ENCODE results near the gene NCAPD2. TPM values are rescaled to one million over a fixed set of nuclear protein-coding genes. Genes with fewer than 3 reads are reported as not detected.
A peak's percentile ranks its signal among the peaks of the same experiment; 100 is the strongest.

The NCAPD2 gene
- total RNA-seq, 2 donors from 2014 or later: 90.3 to 150 TPM

DNA sequence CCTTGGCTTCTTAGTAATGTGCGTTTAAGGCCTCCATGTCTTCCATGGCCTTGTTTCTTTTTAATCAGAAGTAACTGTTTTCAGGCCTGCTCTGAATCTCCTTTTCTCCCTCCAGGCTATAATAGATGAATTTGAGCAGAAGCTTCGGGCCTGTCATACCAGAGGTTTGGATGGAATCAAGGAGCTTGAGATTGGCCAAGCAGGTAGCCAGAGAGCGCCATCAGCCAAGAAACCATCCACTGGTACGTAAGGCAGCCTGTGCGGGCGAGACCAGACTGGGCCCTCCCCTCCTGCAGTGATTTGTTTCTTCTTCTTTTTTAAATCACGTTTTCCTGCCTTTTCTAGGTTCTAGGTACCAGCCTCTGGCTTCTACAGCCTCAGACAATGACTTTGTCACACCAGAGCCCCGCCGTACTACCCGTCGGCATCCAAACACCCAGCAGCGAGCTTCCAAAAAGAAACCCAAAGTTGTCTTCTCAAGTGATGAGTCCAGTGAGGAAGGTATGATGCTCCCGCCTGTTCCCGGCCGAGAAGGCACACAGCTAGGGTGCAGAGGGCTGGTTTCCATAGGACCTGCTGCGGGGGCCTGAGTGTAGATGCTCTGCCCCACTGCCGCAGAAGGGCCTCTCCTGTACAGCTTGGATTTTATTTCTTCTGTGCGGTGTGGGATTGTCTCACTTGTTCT, 36.8 kb downstream of the NCAPD2 start:
- Mint-ChIP-seq H3K4me3 (no peak overlapping the region), H3K9me3 (no peaks in the 10 kb centered on the region), H3K4me1 (peaks cover 15% of the 10 kb centered on the region), H3K36me3 (ENCODE audit: low read depth) (peaks cover 73% of the 10 kb centered on the region), H3K27ac (peak overlapping the region; percentile 4), H3K27me3 (ENCODE audit: insufficient read depth) (no peaks in the 10 kb centered on the region)
- no peak overlapping the region for H3K27ac ChIP-seq (ENCODE audit: low read depth, low read length)
- H3K4me1 ChIP-seq (ENCODE audit: control insufficient read depth, insufficient read depth, low read length): peaks cover 3% of the 10 kb centered on the region
- H3K9ac ChIP-seq (ENCODE audit: extremely low read depth, low read length, poor library complexity, severe bottlenecking): no peak overlapping the region
- DNase-seq: no peak
- WGBS, 2 experiments (ENCODE audit: insufficient coverage in 1 of 2, insufficient read length in 1 of 2): 94 to 96% methylated on average over 12 to 18 of the region's 18 CpGs
- peaks cover 71% of the 10 kb centered on the region for H3K36me3 ChIP-seq (ENCODE audit: control insufficient read depth, insufficient read depth, low read length)
- no peaks in the 10 kb centered on the region for H3K9me3 ChIP-seq (ENCODE audit: control insufficient read depth, low read length)
- no peaks in the 10 kb centered on the region for H3K27me3 ChIP-seq (ENCODE audit: control insufficient read depth, insufficient read depth, low read length, poor library complexity, severe bottlenecking)
- no peak overlapping the region for H3K4me3 ChIP-seq (ENCODE audit: low read length)
- TF ChIP-seq, protein P1, sequence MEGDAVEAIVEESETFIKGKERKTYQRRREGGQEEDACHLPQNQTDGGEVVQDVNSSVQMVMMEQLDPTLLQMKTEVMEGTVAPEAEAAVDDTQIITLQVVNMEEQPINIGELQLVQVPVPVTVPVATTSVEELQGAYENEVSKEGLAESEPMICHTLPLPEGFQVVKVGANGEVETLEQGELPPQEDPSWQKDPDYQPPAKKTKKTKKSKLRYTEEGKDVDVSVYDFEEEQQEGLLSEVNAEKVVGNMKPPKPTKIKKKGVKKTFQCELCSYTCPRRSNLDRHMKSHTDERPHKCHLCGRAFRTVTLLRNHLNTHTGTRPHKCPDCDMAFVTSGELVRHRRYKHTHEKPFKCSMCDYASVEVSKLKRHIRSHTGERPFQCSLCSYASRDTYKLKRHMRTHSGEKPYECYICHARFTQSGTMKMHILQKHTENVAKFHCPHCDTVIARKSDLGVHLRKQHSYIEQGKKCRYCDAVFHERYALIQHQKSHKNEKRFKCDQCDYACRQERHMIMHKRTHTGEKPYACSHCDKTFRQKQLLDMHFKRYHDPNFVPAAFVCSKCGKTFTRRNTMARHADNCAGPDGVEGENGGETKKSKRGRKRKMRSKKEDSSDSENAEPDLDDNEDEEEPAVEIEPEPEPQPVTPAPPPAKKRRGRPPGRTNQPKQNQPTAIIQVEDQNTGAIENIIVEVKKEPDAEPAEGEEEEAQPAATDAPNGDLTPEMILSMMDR (conservative IDR thresholded peaks at IDR 0.05): no peak

DNA sequence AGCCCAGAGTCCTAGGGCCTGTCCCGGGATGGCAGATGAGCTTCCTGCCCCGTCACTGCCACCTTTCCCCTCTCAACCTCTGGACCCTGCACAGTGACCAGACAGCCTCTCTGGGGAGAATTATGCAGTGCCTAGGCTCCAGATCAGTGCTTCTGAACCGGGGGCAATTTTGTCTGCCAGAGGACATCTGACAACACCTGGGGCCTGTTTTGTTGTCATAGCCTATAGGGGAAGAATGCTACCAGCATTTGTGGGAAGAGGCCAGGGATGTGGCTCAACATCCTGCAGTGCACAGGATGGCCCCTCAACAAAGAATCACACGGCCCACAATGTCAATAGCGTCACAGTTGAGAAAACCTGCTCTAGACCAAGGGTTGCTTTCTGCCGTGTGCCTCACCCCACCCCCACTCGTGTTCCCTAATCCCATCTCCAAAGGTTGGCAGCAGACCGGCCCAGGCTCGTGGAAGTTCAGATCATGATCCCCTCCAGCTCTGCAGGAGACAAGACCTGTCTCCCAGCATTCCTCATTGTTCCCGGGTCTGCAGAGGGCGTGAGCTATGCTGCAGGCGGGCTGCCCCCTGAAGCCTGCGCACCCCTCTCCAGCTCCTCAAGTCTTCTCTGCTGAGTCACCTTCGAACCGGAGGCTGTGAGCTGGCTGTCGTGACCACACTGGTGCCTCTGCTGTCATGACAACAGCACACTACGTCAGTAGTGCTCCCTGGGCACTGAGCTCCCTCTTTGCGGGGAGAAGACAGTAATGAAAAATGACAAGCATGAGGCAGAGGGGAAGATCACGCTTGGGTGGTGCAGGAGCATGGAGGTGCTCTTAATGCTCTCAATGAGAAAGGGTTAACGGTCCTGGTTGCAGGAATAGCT, 38.4 kb downstream of the NCAPD2 start:
- Mint-ChIP-seq H3K4me3 (peak overlapping the region; percentile 96), H3K36me3 (ENCODE audit: low read depth) (peaks cover 73% of the 10 kb centered on the region), H3K27ac (peak overlapping the region; percentile 94), H3K4me1 (peaks cover 27% of the 10 kb centered on the region), H3K9me3 (no peaks in the 10 kb centered on the region), H3K27me3 (ENCODE audit: insufficient read depth) (no peaks in the 10 kb centered on the region)
- H3K9ac ChIP-seq (ENCODE audit: extremely low read depth, low read length, poor library complexity, severe bottlenecking): peak overlapping the region; percentile 96
- DNase-seq: peak; percentile 89
- peak overlapping the region; percentile 92 for H3K27ac ChIP-seq (ENCODE audit: low read depth, low read length)
- no peaks in the 10 kb centered on the region for H3K27me3 ChIP-seq (ENCODE audit: control insufficient read depth, insufficient read depth, low read length, poor library complexity, severe bottlenecking)
- H3K36me3 ChIP-seq (ENCODE audit: control insufficient read depth, insufficient read depth, low read length): peaks cover 71% of the 10 kb centered on the region
- WGBS, 2 experiments (ENCODE audit: insufficient coverage in 1 of 2, insufficient read length in 1 of 2): 32 to 53% methylated on average over 10 to 20 of the region's 20 CpGs
- peak overlapping the region; percentile 95 for H3K4me3 ChIP-seq (ENCODE audit: low read length)
- TF ChIP-seq, protein P1 (conservative IDR thresholded peaks at IDR 0.05): no peak
- H3K9me3 ChIP-seq (ENCODE audit: control insufficient read depth, low read length): no peaks in the 10 kb centered on the region
- peaks cover 3% of the 10 kb centered on the region for H3K4me1 ChIP-seq (ENCODE audit: control insufficient read depth, insufficient read depth, low read length)

DNA sequence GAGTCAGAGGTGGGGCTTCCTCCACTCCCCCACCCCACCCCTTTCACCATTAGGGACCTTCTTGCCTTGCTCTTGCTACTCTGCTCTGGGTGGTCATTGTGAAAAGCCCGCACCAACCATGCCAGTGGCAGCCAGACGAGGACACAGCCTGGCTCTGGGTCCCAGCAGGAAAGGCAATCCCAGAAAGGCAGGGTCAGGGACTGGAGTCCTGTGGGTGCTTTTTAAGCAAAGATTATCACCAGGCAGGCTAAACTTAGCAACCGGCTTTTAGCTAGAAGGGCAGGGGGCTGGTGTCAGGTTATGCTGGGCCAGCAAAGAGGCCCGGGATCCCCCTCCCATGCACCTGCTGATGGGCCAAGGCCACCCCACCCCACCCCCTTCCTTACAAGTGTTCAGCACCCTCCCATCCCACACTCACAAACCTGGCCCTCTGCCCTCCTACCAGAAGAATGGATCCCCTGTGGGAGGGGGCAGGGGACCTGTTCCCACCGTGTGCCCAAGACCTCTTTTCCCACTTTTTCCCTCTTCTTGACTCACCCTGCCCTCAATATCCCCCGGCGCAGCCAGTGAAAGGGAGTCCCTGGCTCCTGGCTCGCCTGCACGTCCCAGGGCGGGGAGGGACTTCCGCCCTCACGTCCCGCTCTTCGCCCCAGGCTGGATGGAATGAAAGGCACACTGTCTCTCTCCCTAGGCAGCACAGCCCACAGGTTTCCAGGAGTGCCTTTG, 39.2 kb downstream of the NCAPD2 start:
- peaks cover 32% of the 10 kb centered on the region for H3K4me1 Mint-ChIP-seq
- peak overlapping the region; percentile 96 for H3K4me3 Mint-ChIP-seq
- H3K27ac Mint-ChIP-seq: peak overlapping the region; percentile 94
- H3K27ac ChIP-seq (ENCODE audit: low read depth, low read length): peak overlapping the region; percentile 92
- H3K4me1 ChIP-seq (ENCODE audit: control insufficient read depth, insufficient read depth, low read length): peaks cover 3% of the 10 kb centered on the region
- no peaks in the 10 kb centered on the region for H3K9me3 Mint-ChIP-seq
- DNase-seq: peak; percentile 94
- peaks cover 70% of the 10 kb centered on the region for H3K36me3 ChIP-seq (ENCODE audit: control insufficient read depth, insufficient read depth, low read length)
- TF ChIP-seq, protein P1 (conservative IDR thresholded peaks at IDR 0.05): no peak
- H3K9me3 ChIP-seq (ENCODE audit: control insufficient read depth, low read length): no peaks in the 10 kb centered on the region
- peak overlapping the region; percentile 96 for H3K9ac ChIP-seq (ENCODE audit: extremely low read depth, low read length, poor library complexity, severe bottlenecking)
- 6 to 22% methylated on average over 3 to 14 of the region's 14 CpGs for WGBS, 2 experiments (ENCODE audit: insufficient coverage in 1 of 2, insufficient read length in 1 of 2)
- H3K27me3 ChIP-seq (ENCODE audit: control insufficient read depth, insufficient read depth, low read length, poor library complexity, severe bottlenecking): no peaks in the 10 kb centered on the region
- peak overlapping the region; percentile 95 for H3K4me3 ChIP-seq (ENCODE audit: low read length)
- no peaks in the 10 kb centered on the region for H3K27me3 Mint-ChIP-seq (ENCODE audit: insufficient read depth)
- H3K36me3 Mint-ChIP-seq (ENCODE audit: low read depth): peaks cover 73% of the 10 kb centered on the region
